Posterior cingulate gyrus (tissue), 11 donors: ENCODE measurements around the gene RETN.
"Not testable (repeated sequence)": the region's sequence is repeated elsewhere in the genome, so short reads cannot be mapped to it uniquely, and the experiment has no call there.

Experiments used
- DNase-seq, 10 donors: peaks; one replicate each; pipeline versions ENCODE4 v3.0.0 to v3.0.0-alpha.2; 2020 to 2021; ENCODE audit warnings: mixed read lengths in 3 of 10
- intact Hi-C: fragments of 100-400 bp; cut with DNase I; formaldehyde crosslinking; loops from one replicate; pipeline ENCODE4 v1.15.1; 2023

The RETN gene

GRCh38 chr19:7637374-7638256 lies 31.2 kb upstream of the RETN start:
- intact Hi-C loops: no loop called here
- DNase-seq: no peak

GRCh38 chr19:7638802-7639465 lies 29.9 kb upstream of the RETN start:
- DNase-seq: no peak
- intact Hi-C loops: no loop called here

- no peak for DNase-seq
- intact Hi-C loops: no loop called here
Measured at GRCh38 chr19:7639863-7640348, 28.9 kb upstream of the RETN start.

GRCh38 chr19:7640803-7641202 lies 28.0 kb upstream of the RETN start:
- DNase-seq: no peak
- intact Hi-C loops: no loop called here

- DNase-seq: no peak
- intact Hi-C loops: no loop called here
Measured at GRCh38 chr19:7641290-7642276, 27.3 kb upstream of the RETN start.

- DNase-seq: no peak
- intact Hi-C loops: no loop called here
Measured at GRCh38 chr19:7642295-7643030, 26.4 kb upstream of the RETN start.

- DNase-seq: no peak
- intact Hi-C loops: no loop called here
Measured at GRCh38 chr19:7643031-7643415, 25.8 kb upstream of the RETN start.

- intact Hi-C loops, DNase-seq: not testable (repeated sequence)
Measured at GRCh38 chr19:7643629-7644549, 25.0 kb upstream of the RETN start.

GRCh38 chr19:7644550-7644877 lies 24.3 kb upstream of the RETN start:
- DNase-seq: no peak
- intact Hi-C loops: no loop called here

GRCh38 chr19:7645163-7645562 lies 23.7 kb upstream of the RETN start:
- no peak for DNase-seq

GRCh38 chr19:7645656-7646425 lies 23.0 kb upstream of the RETN start:
- DNase-seq: no peak

More at GRCh38 chr19:7645163-7645562, 23.7 kb upstream of the RETN start:
- intact Hi-C loops: no loop called here

GRCh38 chr19:7646426-7646700 lies 22.5 kb upstream of the RETN start:
- no peak for DNase-seq
- intact Hi-C loops: no loop called here

More at GRCh38 chr19:7645656-7646425, 23.0 kb upstream of the RETN start:
- intact Hi-C loops: no loop called here

GRCh38 chr19:7647156-7647555 lies 21.7 kb upstream of the RETN start:
- intact Hi-C loops: no loop called here
- no peak for DNase-seq

GRCh38 chr19:7648265-7649014 lies 20.4 kb upstream of the RETN start:
- intact Hi-C loops: no loop called here
- no peak for DNase-seq

GRCh38 chr19:7650148-7650547 lies 18.7 kb upstream of the RETN start:
- intact Hi-C loops: no loop called here
- DNase-seq: no peak

- intact Hi-C loops: loop anchor here (1.0 kb wide), 2 partner anchors 28 to 147 kb away; partner anchors contain the start of gene TRAPPC5
- peak; percentile 49 to 97 (median 82) for DNase-seq
Measured at GRCh38 chr19:7652061-7652641, 16.7 kb upstream of the RETN start.

GRCh38 chr19:7654401-7654800 lies 14.4 kb upstream of the RETN start:
- no peak for DNase-seq
- intact Hi-C loops: no loop called here
